ENCODE data around the gene IL3RA. TPM values are rescaled to one million over a fixed set of nuclear protein-coding genes. Genes with fewer than 3 reads are reported as not detected.
A peak's percentile ranks its signal among the peaks of the same experiment; 100 is the strongest.
"Not testable (repeated sequence)": the region's sequence is repeated elsewhere in the genome, so short reads cannot be mapped to it uniquely, and the experiment has no call there.

Gene IL3RA
- total RNA-seq, 1 donor from 2014 or later = not detected

GRCh38 chrX:1323315-1323714 lies 13.3 kb upstream of the IL3RA start:
- peak; percentile 47 for DNase-seq (ENCODE audit: low read depth, low spot score)
- Mint-ChIP-seq H3K9me3 (peaks cover 2% of the 10 kb centered on the region), H3K4me1 (peaks cover 4% of the 10 kb centered on the region), H3K4me3 (no peak overlapping the region), H3K27me3 (ENCODE audit: low read depth) (peaks cover 6% of the 10 kb centered on the region), H3K27ac (ENCODE audit: unreplicated experiment) (no peak overlapping the region), H3K36me3 (ENCODE audit: low read depth) (no peaks in the 10 kb centered on the region)
- TF ChIP-seq CTCF (conservative IDR thresholded peaks at IDR 0.05) = peak; percentile 53

GRCh38 chrX:1325515-1326116 lies 11.0 kb upstream of the IL3RA start:
- Mint-ChIP-seq H3K27ac (ENCODE audit: unreplicated experiment) (peak overlapping the region; percentile 81), H3K27me3 (ENCODE audit: low read depth) (peaks cover 6% of the 10 kb centered on the region), H3K4me1 (peaks cover 4% of the 10 kb centered on the region), H3K4me3 (no peak overlapping the region), H3K9me3 (peaks cover 2% of the 10 kb centered on the region), H3K36me3 (ENCODE audit: low read depth) (no peaks in the 10 kb centered on the region)
- TF ChIP-seq CTCF (conservative IDR thresholded peaks at IDR 0.05) = no peak
- DNase-seq (ENCODE audit: low read depth, low spot score) = no peak

- H3K36me3 Mint-ChIP-seq (ENCODE audit: low read depth) = no peaks in the 10 kb centered on the region
- H3K27ac Mint-ChIP-seq (ENCODE audit: unreplicated experiment) = no peak overlapping the region
- no peak overlapping the region for H3K4me3 Mint-ChIP-seq
- peaks cover 6% of the 10 kb centered on the region for H3K27me3 Mint-ChIP-seq (ENCODE audit: low read depth)
- peaks cover 2% of the 10 kb centered on the region for H3K9me3 Mint-ChIP-seq
- peaks cover 4% of the 10 kb centered on the region for H3K4me1 Mint-ChIP-seq
- TF ChIP-seq CTCF (conservative IDR thresholded peaks at IDR 0.05) = no peak
- no peak for DNase-seq (ENCODE audit: low read depth, low spot score)
Measured at GRCh38 chrX:1327651-1328304, 8.8 kb upstream of the IL3RA start.

GRCh38 chrX:1330605-1331004 lies 6.0 kb upstream of the IL3RA start:
- Mint-ChIP-seq H3K9me3 (no peaks in the 10 kb centered on the region), H3K27me3 (ENCODE audit: low read depth) (no peaks in the 10 kb centered on the region), H3K4me3 (no peak overlapping the region), H3K36me3 (ENCODE audit: low read depth) (no peaks in the 10 kb centered on the region), H3K4me1 (no peaks in the 10 kb centered on the region), H3K27ac (ENCODE audit: unreplicated experiment) (no peak overlapping the region)
- TF ChIP-seq CTCF (conservative IDR thresholded peaks at IDR 0.05) = no peak
- DNase-seq (ENCODE audit: low read depth, low spot score) = no peak

- not testable (repeated sequence) for H3K27ac Mint-ChIP-seq (ENCODE audit: unreplicated experiment); H3K4me1 Mint-ChIP-seq; H3K4me3 Mint-ChIP-seq; DNase-seq (ENCODE audit: low read depth, low spot score); H3K9me3 Mint-ChIP-seq; H3K36me3 Mint-ChIP-seq (ENCODE audit: low read depth); H3K27me3 Mint-ChIP-seq (ENCODE audit: low read depth)
Measured at GRCh38 chrX:1332433-1332832, 4.2 kb upstream of the IL3RA start.

- TF ChIP-seq CTCF (conservative IDR thresholded peaks at IDR 0.05) = no peak
- Mint-ChIP-seq H3K36me3 (ENCODE audit: low read depth) (no peaks in the 10 kb centered on the region), H3K4me3 (no peak overlapping the region), H3K9me3 (no peaks in the 10 kb centered on the region), H3K27me3 (ENCODE audit: low read depth) (no peaks in the 10 kb centered on the region), H3K27ac (ENCODE audit: unreplicated experiment) (no peak overlapping the region), H3K4me1 (peaks cover 4% of the 10 kb centered on the region)
- no peak for DNase-seq (ENCODE audit: low read depth, low spot score)
Measured at GRCh38 chrX:1334854-1335253, 1.7 kb upstream of the IL3RA start.

Data from neural crest cell (in vitro differentiated cells).